Measurements from ENCODE around the gene MTR. TPM values are rescaled to one million over a fixed set of nuclear protein-coding genes. Genes with fewer than 3 reads are reported as not detected.
A peak's percentile ranks its signal among the peaks of the same experiment; 100 is the strongest.

Gene MTR
- total and polyA plus RNA-seq, 9 of the 15 experiments (the other 6 are each of a cell fraction or from before 2014, with no cell fraction given), result 3.4 to 44.3 (median 20.3) TPM

DNA sequence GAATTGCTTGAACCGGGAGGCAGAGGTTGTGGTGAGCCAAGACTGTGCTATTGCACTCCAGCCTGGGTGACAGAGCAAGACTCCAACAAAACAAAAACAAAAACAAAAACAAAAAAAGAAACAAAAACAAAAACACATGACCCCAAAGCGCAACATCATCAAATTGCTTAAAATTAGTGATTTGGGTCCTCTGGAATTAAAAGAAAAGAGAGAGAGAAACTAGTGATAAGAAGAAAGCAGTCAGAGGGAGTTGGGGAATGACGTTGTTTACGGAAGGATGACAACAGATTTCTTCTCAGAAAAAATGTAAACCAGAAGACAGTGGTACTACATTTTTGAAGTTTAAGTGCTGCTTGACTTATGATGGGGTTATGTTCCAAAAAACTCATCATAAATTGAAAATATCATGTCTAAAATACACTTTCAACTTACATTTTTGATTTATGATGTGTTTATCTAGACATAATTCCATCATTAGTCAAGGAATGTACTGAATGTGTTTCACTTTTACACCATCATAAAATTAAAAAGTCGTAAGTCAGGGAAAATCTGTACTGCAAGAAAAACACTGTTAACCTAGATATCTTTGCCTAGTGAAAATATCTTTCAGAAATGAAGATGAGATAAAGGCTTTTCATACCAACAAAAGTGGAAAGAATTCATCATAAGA lies 121.2 kb downstream of the MTR start:
- Histone ChIP-seq H3K36me3 (ENCODE audit: control insufficient read depth, insufficient read depth, low read length) (no peaks in the 10 kb centered on the region), H3K4me2 (ENCODE audit: insufficient read depth, low read length) (no peak overlapping the region), H4K20me1 (replicated peaks; ENCODE audit: control insufficient read depth, insufficient read depth, low read length) (no peaks in the 10 kb centered on the region), H3K79me2 (ENCODE audit: control insufficient read depth, insufficient read depth, low read length) (no peaks in the 10 kb centered on the region), H3K27me3 (ENCODE audit: control insufficient read depth in 2 of 2, insufficient read depth in 2 of 2, low read length in 2 of 2) (no peaks in the 10 kb centered on the region), H3K27ac (ENCODE audit: extremely low read depth, low read depth, low read length) (no peak overlapping the region), H3K4me3 (no peak overlapping the region), H2AFZ (ENCODE audit: low read depth, low read length) (no peak overlapping the region), H3K9me3 (replicated peaks; ENCODE audit: control insufficient read depth, insufficient read depth, low read depth, low read length) (peaks cover 18% of the 10 kb centered on the region), H3K4me1 (replicated peaks in 1 of 2; ENCODE audit: control insufficient read depth in 2 of 2, insufficient read depth in 2 of 2, low read length in 2 of 2) (peaks cover 13 to 25% of the 10 kb centered on the region in 2 experiments; a peak in 4 of 5 replicates), H3K9ac (ENCODE audit: insufficient read depth in 1 of 2, low read depth in 2 of 2, low read length in 2 of 2) (no peak overlapping the region), H3K9me1 (ENCODE audit: control insufficient read depth, insufficient read depth, low read length) (no peaks in the 10 kb centered on the region)
- 82% methylated on average over 5 of the region's 5 CpGs for WGBS (ENCODE audit: insufficient coverage, low coverage, missing lambda C conversion rate)
- CTCF ChIA-PET (ENCODE audit: low intra/inter-chr PET ratio), result no interaction called here
- DNase-seq (ENCODE audit: extremely low read depth in 1 of 4, low spot score in 3 of 4) (no peak), FAIRE-seq (no peak), ATAC-seq (no peak)
- POLR2A ChIA-PET, result no interaction called here
- no TSS peak for BruUV-seq (replicated peaks)
- intact Hi-C loops (cut with micrococcal nuclease), result no loop called here
- in situ Hi-C loops (cut with MboI), result no loop called here
- TF ChIP-seq MAFG (tag; conservative IDR thresholded peaks at IDR 0.05) (peak; percentile 37), NR2C1 (IDR thresholded peaks at IDR 0.05) (no peak), NR2C1 (tag; IDR thresholded peaks at IDR 0.05) (no peak), KHSRP (IDR thresholded peaks at IDR 0.05) (no peak), XRCC3 (IDR thresholded peaks at IDR 0.05) (0 out of 2 replicates have a peak, but pooled peaks have one; percentile 29), ZC3H11A (IDR thresholded peaks at IDR 0.05; ENCODE audit: low read depth, low read length) (no peak), HDAC1 (IDR thresholded peaks at IDR 0.05) (0 out of 4 replicates have a peak, but pooled peaks of 1 of the 2 experiments have one; percentile 62), CBX5 (IDR thresholded peaks at IDR 0.05; ENCODE audit: borderline replicate concordance, low read depth) (peak; percentile 88), SUPT5H (IDR thresholded peaks at IDR 0.05) (no peak), TRIM24 (IDR thresholded peaks at IDR 0.05) (peak; percentile 64 to 89; a peak in 3 of 4 replicates), POLR3A (IDR thresholded peaks at IDR 0.05; ENCODE audit: borderline replicate concordance, extremely low read depth, insufficient read depth, insufficient read length) (no peak), C11orf30 (IDR thresholded peaks at IDR 0.05; ENCODE audit: low read depth) (peak; percentile 66; the same call in 1 of the 2 replicates), GMEB1 (CRISPR knock-in tag; IDR thresholded peaks at IDR 0.05) (no peak), ZBTB7A (IDR thresholded peaks at IDR 0.05; ENCODE audit: borderline replicate concordance, control insufficient read depth, low read depth, low read length) (no peak), SP2 (IDR thresholded peaks at IDR 0.05; ENCODE audit: extremely low read depth, low read depth, low read length, poor library complexity, severe bottlenecking) (no peak), FOXK2 (conservative IDR thresholded peaks at IDR 0.05 in 1 of 2, IDR thresholded peaks at IDR 0.05 in 1 of 2; ENCODE audit: low read depth in 2 of 2) (peak; percentile 45 to 55; a peak in 3 of 4 replicates), CBFA2T2 (conservative IDR thresholded peaks at IDR 0.05) (0 out of 2 replicates have a peak, but pooled peaks have one; percentile 16), HMGN3 (IDR thresholded peaks at IDR 0.05; ENCODE audit: borderline replicate concordance, extremely low read depth, insufficient read length, low read depth, low read length) (no peak)
- TF ChIP-seq, protein P1, sequence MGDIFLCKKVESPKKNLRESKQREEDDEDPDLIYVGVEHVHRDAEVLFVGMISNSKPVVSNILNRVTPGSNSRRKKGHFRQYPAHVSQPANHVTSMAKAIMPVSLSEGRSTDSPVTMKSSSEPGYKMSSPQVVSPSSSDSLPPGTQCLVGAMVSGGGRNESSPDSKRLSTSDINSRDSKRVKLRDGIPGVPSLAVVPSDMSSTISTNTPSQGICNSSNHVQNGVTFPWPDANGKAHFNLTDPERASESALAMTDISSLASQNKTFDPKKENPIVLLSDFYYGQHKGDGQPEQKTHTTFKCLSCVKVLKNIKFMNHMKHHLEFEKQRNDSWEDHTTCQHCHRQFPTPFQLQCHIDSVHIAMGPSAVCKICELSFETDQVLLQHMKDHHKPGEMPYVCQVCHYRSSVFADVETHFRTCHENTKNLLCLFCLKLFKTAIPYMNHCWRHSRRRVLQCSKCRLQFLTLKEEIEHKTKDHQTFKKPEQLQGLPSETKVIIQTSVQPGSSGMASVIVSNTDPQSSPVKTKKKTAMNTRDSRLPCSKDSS (IDR thresholded peaks at IDR 0.05; ENCODE audit: low read depth, partially characterized antibody), result peak; percentile 92

Data from K562 (cell line).